Measurements from ENCODE around the gene FASTKD1.

DNA sequence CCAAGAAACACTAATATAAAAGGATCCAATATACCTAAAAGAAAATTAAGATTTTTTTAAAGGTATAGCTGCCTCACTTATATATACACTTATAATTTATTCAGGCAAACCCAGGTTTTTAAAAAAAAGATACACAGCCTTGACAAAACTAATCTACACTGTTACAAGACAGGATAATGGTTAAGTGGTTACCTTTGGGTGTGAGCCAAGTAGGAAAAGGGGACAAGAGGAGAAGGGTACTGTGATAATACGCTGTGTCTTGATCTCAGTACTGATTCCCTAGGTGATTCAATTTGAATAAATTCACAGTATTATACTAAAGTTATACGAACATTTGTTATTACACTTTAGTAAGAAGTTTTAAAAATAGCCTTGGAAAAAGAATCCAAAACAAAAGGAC, 33.5 kb downstream of the FASTKD1 start:
- TF ChIP-seq SNAI2 (CRISPR knock-in tag; IDR thresholded peaks at IDR 0.05): no peak
- TF ChIP-seq BACH2 (CRISPR knock-in tag; IDR thresholded peaks at IDR 0.05; ENCODE audit: borderline replicate concordance): no peak
- TF ChIP-seq ESRRG (CRISPR knock-in tag; IDR thresholded peaks at IDR 0.05): no peak
- no peak for TF ChIP-seq ZFP30 (CRISPR knock-in tag; IDR thresholded peaks at IDR 0.05)
- TF ChIP-seq TOX (CRISPR knock-in tag; IDR thresholded peaks at IDR 0.05; ENCODE audit: borderline replicate concordance): no peak
- no peak for TF ChIP-seq ZFP3 (CRISPR knock-in tag; IDR thresholded peaks at IDR 0.05)
- no peak for TF ChIP-seq TCF4 (CRISPR knock-in tag; IDR thresholded peaks at IDR 0.05; ENCODE audit: borderline replicate concordance)
